Activated CD4-positive, alpha-beta T cell treated with anti-CD3 and anti-CD28 coated beads, Interleukin-2, amount 10 ng/mL, durations not matched to agents 7 days and 5 days (primary cell): ENCODE measurements around the gene SLC4A4. TPM values are rescaled to one million over a fixed set of nuclear protein-coding genes. Genes with fewer than 3 reads are reported as not detected.

ENCODE experiments used
- CTCF ChIA-PET: fragments of 350-600 bp; sonication (Branson Sonifier 250); formaldehyde crosslinking; loops from one replicate; lab custom pipeline; 2021; ENCODE audit warnings: antibody characterized with exemption; lab: Charles Lee
- POLR2A ChIA-PET: fragments of 350-600 bp; sonication (Branson Sonifier 250); formaldehyde crosslinking; loops from one replicate; lab custom pipeline; 2021; ENCODE audit warnings: antibody characterized with exemption; lab: Charles Lee
- DNase-seq: peaks from one replicate; pipeline ENCODE4 v3.0.0-alpha.2; 2020
- H3K27ac Mint-ChIP-seq: one replicate; pipeline ENCODE4 v1.8.0; 2021; ENCODE audit warnings: mild to moderate bottlenecking, moderate library complexity, mixed read lengths
- H3K27me3 Mint-ChIP-seq: one replicate; pipeline ENCODE4 v1.8.0; 2021; ENCODE audit warnings: mixed read lengths
- H3K36me3 Mint-ChIP-seq: one replicate; pipeline ENCODE4 v1.8.0; 2021; ENCODE audit warnings: low read depth, mixed read lengths
- H3K4me1 Mint-ChIP-seq: one replicate; pipeline ENCODE4 v1.8.0; 2021; ENCODE audit warnings: mixed read lengths
- H3K4me3 Mint-ChIP-seq: one replicate; pipeline ENCODE4 v1.8.0; 2021; ENCODE audit warnings: mild to moderate bottlenecking, moderate library complexity, mixed read lengths
- H3K9me3 Mint-ChIP-seq: one replicate; pipeline ENCODE4 v1.8.0; 2021; ENCODE audit warnings: mixed read lengths
- total RNA-seq, 2 experiments: library from RNA; stranded (reverse); gene quantifications; one replicate each; pipeline ENCODE4 v1.2.3, GENCODE V29; 2021

The SLC4A4 gene
- total RNA-seq, 2 experiments from 2014 or later: 1.3 to 1.5 TPM

DNA sequence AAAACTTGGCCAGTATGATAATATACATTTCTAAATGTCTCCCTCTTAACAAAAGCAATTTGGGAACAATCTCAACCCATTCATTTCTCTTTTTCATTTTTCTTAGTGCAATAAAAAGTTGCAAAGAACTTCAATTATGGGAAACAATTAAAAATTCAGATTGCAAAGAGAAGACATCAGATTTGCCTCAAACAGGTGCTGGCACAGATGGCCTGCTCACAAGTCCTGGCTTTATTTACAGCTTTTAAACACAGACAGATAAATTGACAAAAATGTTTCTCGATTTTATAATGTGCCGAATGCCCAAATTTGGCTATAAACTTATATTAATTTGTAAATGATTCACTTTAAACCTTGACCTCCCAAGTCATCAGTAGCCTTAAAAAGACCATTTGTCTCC lies 28.7 kb downstream of the SLC4A4 start:
- Mint-ChIP-seq H3K4me1 (no peaks in the 10 kb centered on the region), H3K9me3 (no peaks in the 10 kb centered on the region), H3K27me3 (no peaks in the 10 kb centered on the region), H3K4me3 (no peak overlapping the region), H3K36me3 (no peaks in the 10 kb centered on the region), H3K27ac (no peak overlapping the region)
- POLR2A ChIA-PET: no interaction called here
- CTCF ChIA-PET: interaction anchor here (0.6 to 1.0 kb wide), 3 partner anchors 13 to 539 kb away, joined by 3 read pairs; no protein-coding TSS in a partner anchor
- DNase-seq: no peak

DNA sequence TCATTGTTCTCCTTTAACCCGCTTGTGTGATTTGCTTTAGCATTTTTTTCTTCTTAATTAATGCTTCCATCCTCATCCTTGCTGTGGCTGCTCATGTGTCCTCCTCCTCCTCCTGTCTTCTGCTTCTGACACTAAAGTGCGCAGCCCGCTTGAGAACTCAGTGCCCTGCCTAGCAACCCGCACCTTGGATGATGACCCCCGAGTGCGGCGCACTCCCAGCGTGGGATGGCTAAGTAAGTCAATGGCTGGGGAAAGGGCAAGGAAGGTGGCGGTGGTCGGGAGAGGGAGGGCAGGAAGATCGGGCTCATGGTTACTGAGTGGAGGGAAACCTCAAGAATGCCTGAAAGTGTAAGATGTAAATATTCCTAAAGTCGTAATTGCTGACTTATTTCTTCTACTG lies 30.1 kb downstream of the SLC4A4 start:
- no peaks in the 10 kb centered on the region for H3K36me3 Mint-ChIP-seq
- H3K4me1 Mint-ChIP-seq: no peaks in the 10 kb centered on the region
- no peaks in the 10 kb centered on the region for H3K27me3 Mint-ChIP-seq
- no peak for DNase-seq
- POLR2A ChIA-PET: no interaction called here
- H3K27ac Mint-ChIP-seq: no peak overlapping the region
- CTCF ChIA-PET: no interaction called here
- no peaks in the 10 kb centered on the region for H3K9me3 Mint-ChIP-seq
- no peak overlapping the region for H3K4me3 Mint-ChIP-seq

DNA sequence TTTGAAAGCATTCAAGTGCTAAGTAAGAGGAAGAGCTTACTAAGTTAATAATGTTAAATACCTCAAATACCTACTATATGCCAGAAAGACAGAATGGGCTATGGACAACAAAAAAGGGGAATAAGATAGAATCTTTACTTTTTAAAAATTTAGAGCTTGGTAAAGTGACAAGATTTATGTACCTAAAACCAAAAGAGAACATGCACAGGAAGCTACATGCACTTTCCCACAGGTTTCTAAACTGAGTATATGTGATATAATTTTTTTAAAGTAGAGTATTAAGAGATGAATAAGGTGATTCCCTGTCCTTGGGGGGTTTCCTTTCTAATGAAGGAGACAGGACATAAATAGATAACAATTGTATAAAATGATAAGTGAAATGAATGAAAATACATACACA lies 30.7 kb downstream of the SLC4A4 start:
- no peak for DNase-seq
- CTCF ChIA-PET: no interaction called here
- Mint-ChIP-seq H3K4me3 (no peak overlapping the region), H3K4me1 (no peaks in the 10 kb centered on the region), H3K36me3 (no peaks in the 10 kb centered on the region), H3K27ac (no peak overlapping the region), H3K27me3 (no peaks in the 10 kb centered on the region), H3K9me3 (no peaks in the 10 kb centered on the region)
- POLR2A ChIA-PET: no interaction called here

DNA sequence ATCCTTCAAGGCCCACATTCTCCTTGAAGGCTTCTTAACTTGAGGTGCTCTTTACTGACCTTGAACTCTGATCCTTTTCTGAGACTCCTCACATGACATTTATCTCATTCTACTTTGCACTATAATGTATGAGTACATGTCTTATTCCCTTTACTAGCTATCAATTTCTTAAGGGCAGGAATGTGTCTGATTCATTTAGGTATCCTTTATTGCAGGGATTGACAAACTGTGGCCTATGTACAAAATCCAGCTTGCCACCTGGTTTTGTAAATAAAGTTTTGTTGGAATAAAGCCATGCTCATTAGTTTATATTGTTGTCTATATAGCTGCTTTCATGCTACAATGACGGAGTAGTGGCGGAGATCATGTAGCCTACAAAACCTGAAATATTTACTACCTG lies 36.7 kb downstream of the SLC4A4 start:
- H3K27me3 Mint-ChIP-seq: no peaks in the 10 kb centered on the region
- no peak for DNase-seq
- ChIA-PET CTCF (no interaction called here), POLR2A (no interaction called here)
- H3K4me3 Mint-ChIP-seq: no peak overlapping the region
- H3K36me3 Mint-ChIP-seq: no peaks in the 10 kb centered on the region
- no peak overlapping the region for H3K27ac Mint-ChIP-seq
- no peaks in the 10 kb centered on the region for H3K4me1 Mint-ChIP-seq
- H3K9me3 Mint-ChIP-seq: no peaks in the 10 kb centered on the region

DNA sequence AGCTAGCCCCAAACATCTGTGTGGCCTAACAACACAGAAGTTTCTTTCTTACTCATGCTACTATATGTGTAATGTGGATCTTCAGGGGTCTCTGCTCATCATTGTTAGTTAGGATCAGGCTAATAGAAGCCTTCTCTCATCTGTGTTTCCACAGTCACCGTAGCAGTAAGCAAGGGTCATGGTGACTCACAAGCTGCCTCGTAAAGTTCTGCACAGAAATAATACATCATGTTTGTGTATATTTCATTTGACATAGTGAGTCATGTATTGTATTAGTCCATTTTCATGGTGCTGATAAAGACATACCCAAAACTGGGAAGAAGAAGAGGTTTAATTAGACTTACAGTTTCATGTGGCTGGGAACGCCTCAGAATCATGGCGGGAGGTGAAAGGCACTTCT lies 38.7 kb downstream of the SLC4A4 start:
- no peaks in the 10 kb centered on the region for H3K27me3 Mint-ChIP-seq
- no peaks in the 10 kb centered on the region for H3K36me3 Mint-ChIP-seq
- no peaks in the 10 kb centered on the region for H3K4me1 Mint-ChIP-seq
- no peak overlapping the region for H3K27ac Mint-ChIP-seq
- no peaks in the 10 kb centered on the region for H3K9me3 Mint-ChIP-seq
- DNase-seq: no peak
- no peak overlapping the region for H3K4me3 Mint-ChIP-seq
- ChIA-PET POLR2A (no interaction called here), CTCF (no interaction called here)

DNA sequence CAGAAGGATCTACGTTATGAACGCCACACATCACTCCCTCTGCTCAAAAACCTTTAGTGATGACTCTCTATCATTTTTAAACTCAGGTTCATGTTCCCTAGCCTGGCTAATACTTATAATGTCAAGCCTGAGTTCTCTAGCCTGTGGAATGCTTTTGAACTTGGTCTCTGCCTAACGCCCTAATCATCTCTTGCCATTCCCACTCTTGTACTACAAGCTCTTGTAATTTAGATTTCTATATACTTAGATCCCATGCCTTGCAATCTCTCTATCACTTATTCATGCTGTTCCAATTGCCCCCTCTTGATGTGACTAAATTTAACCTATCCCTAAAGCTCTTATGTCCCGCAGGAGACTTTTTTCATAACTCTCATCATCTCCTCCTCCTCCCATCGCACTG lies 40.3 kb downstream of the SLC4A4 start:
- H3K4me3 Mint-ChIP-seq: no peak overlapping the region
- no peaks in the 10 kb centered on the region for H3K9me3 Mint-ChIP-seq
- no peak for DNase-seq
- H3K27ac Mint-ChIP-seq: no peak overlapping the region
- no peaks in the 10 kb centered on the region for H3K27me3 Mint-ChIP-seq
- POLR2A ChIA-PET: no interaction called here
- no peaks in the 10 kb centered on the region for H3K4me1 Mint-ChIP-seq
- CTCF ChIA-PET: no interaction called here
- H3K36me3 Mint-ChIP-seq: no peaks in the 10 kb centered on the region

DNA sequence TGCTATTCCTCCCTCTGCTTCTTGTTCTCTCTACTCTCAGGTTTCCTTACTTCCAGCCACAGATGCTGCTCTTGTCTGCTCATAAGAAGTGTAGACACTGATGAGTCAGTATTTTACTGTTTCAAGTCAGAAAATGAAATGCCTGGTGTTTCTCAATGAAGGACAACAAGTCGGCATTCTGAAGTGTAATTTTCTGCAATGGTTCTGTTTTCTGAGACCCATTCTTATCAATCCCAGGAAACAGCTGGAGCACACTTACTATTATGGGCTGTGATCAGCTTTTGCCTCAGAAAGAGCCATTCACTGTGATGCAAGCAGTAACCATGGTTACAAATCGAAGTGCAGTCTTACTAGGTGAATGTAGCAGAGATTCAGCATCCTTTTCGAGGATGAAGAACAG lies 42.0 kb downstream of the SLC4A4 start:
- Mint-ChIP-seq H3K4me3 (no peak overlapping the region), H3K27me3 (no peaks in the 10 kb centered on the region), H3K36me3 (no peaks in the 10 kb centered on the region), H3K9me3 (no peaks in the 10 kb centered on the region), H3K4me1 (no peaks in the 10 kb centered on the region), H3K27ac (no peak overlapping the region)
- POLR2A ChIA-PET: no interaction called here
- no peak for DNase-seq
- CTCF ChIA-PET: no interaction called here

DNA sequence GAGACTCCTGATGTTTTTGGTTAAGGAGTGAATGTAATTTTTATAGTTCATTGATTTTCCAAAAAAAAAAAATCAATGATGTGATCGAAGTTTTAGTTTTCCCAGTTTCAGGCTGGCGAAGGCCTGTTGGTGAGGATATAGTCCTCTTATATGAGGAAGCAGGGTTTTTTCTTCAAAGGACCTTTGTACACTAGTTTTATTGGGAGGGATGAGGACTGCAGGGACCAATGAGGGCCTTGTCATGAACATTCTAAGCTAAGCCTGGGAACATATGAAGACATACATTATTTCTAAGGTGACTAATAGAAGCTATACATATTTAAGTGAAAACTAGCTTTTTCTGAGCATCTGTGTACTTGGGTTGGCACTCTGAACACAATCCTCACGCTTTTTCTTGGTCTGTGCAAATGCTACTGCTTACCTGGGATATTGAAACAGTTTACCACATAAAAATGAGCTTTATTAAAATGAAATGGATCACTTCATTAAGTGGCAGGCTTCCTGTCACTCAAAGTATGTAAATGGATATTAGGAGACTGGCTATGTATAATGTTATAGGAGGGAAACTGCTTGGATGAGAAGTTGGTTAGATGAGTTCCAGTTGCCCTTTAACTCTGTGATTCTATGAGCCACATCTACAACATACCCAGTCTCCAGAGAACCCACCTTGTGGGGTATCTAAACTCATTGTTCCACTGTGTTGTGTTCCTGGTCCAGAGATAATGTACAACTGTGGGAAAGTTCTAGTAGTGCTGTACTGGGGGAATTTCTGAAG lies 43.5 kb downstream of the SLC4A4 start:
- ChIA-PET CTCF (interaction anchor here (1.1 kb wide), 1 partner anchor 15 kb away, joined by 3 read pairs; no protein-coding TSS in a partner anchor), POLR2A (no interaction called here)
- Mint-ChIP-seq H3K4me3 (no peak overlapping the region), H3K9me3 (no peaks in the 10 kb centered on the region), H3K4me1 (no peaks in the 10 kb centered on the region), H3K36me3 (no peaks in the 10 kb centered on the region), H3K27ac (no peak overlapping the region), H3K27me3 (no peaks in the 10 kb centered on the region)
- no peak for DNase-seq

DNA sequence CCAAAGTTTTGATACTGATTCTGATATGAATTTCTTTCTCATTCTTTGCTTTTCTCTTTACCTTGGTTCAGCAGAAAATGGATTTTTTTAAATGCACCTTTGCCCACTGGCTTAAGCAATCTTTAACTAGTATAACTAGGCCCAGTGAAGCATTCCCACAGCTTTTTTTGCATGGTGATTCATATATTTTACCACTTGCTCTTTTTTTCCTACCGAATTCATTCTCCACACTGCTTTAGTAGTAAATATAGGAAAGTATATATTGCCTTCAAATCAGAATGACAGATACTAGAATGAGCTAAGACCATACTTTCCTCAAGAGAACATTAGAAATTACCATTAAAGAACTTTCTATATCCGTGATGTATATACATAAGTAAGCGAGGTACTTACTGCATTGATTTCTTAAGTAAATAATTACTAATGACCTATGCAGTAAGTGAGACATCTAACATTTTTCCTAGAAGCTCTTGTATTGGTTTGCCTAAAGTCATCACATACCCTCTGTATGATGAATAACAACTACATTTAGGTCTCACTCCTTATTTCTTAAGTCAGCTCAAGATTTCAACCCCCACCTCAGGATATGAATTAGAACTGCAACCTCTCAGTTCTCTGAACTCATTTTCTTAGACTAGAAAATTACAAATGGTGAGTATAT lies 44.2 kb downstream of the SLC4A4 start:
- Mint-ChIP-seq H3K4me3 (no peak overlapping the region), H3K27me3 (no peaks in the 10 kb centered on the region), H3K4me1 (no peaks in the 10 kb centered on the region), H3K9me3 (no peaks in the 10 kb centered on the region), H3K36me3 (no peaks in the 10 kb centered on the region), H3K27ac (no peak overlapping the region)
- ChIA-PET CTCF (interaction anchor here (0.9 kb wide), 1 partner anchor 12 kb away, joined by 3 read pairs; no protein-coding TSS in a partner anchor), POLR2A (no interaction called here)
- DNase-seq: no peak

DNA sequence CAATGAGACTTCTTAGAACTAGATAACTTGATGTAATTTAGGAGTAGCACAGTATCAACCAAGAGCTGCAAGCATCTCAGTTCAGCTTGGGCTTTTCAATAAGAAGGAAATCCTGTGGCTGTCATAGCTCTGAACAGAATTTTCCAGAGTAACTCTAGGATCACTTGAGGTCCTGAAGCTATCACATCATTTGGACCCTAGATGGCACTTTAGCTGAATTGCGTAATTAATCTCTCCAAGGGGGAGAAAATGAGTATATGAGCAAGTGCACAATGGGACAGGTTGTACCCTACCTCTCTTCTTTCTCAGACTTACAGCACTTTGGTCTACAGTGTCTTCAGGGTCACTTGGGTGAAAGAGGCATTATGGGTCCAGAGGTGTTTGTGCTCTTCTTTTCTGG lies 45.2 kb downstream of the SLC4A4 start:
- H3K27me3 Mint-ChIP-seq: no peaks in the 10 kb centered on the region
- POLR2A ChIA-PET: no interaction called here
- CTCF ChIA-PET: interaction anchor here (0.9 kb wide), 1 partner anchor 13 kb away, joined by 3 read pairs; no protein-coding TSS in a partner anchor
- H3K4me1 Mint-ChIP-seq: no peaks in the 10 kb centered on the region
- no peaks in the 10 kb centered on the region for H3K36me3 Mint-ChIP-seq
- H3K4me3 Mint-ChIP-seq: no peak overlapping the region
- no peak overlapping the region for H3K27ac Mint-ChIP-seq
- H3K9me3 Mint-ChIP-seq: no peaks in the 10 kb centered on the region
- no peak for DNase-seq

DNA sequence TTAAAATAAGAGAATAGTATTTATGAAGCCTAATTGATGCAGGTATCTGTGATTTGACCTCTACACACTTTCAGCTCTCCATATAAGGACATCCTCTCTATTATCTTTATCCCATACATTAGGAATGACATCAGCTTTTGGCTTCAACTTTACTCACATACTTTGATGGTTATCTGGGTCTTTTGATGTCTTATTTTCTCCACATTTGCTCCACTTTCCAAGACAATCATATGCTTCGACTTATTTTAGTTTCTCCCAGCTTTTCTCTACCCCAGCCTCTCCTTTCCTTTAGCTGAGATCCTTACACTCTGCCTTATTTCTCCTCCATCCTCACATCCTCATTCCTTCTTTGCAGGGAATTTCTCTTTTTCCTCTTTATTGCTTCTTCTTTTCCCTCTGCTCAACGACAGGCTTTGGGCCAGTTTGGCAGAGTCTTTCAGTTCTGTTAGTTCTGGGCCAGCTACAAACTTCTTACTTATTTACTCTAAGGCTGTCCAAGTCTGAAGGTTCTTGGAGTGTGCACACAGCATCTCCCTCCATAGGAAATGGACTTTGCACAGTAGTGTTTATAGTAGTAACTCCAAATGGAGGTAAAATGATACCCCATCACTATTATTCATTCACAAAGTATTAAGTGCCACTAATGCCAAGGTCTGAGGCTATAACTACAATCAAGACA lies 50.5 kb downstream of the SLC4A4 start:
- POLR2A ChIA-PET: no interaction called here
- no peaks in the 10 kb centered on the region for H3K9me3 Mint-ChIP-seq

DNA sequence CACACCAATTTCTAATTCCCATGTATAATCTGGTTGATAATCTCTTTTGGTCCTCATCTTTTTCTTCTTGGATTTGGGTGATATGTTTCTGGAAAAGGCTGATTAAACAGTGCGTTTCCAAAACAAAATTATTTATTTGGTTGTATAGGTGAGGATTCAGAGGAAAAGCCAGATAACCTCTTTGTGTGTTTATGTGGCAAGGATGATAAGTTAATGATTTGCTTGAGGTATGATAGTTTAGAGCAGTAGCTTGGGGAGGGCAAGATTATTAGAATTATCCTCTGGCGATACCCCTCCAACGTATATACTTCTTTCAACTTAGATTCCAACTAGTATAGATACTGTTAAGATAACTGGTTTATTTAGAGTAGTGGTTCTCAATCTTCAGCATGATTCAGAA lies 53.3 kb downstream of the SLC4A4 start:
- Mint-ChIP-seq H3K4me3 (no peak overlapping the region), H3K9me3 (no peaks in the 10 kb centered on the region), H3K36me3 (no peaks in the 10 kb centered on the region), H3K27me3 (peaks cover 2% of the 10 kb centered on the region), H3K27ac (no peak overlapping the region), H3K4me1 (no peaks in the 10 kb centered on the region)
- no peak for DNase-seq
- ChIA-PET POLR2A (no interaction called here), CTCF (no interaction called here)

More for the DNA sequence above, 50.5 kb downstream of the SLC4A4 start:
- H3K4me3 Mint-ChIP-seq: no peak overlapping the region
- CTCF ChIA-PET: no interaction called here
- no peaks in the 10 kb centered on the region for H3K4me1 Mint-ChIP-seq
- H3K27me3 Mint-ChIP-seq: no peaks in the 10 kb centered on the region
- DNase-seq: no peak
- H3K36me3 Mint-ChIP-seq: no peaks in the 10 kb centered on the region
- H3K27ac Mint-ChIP-seq: no peak overlapping the region

DNA sequence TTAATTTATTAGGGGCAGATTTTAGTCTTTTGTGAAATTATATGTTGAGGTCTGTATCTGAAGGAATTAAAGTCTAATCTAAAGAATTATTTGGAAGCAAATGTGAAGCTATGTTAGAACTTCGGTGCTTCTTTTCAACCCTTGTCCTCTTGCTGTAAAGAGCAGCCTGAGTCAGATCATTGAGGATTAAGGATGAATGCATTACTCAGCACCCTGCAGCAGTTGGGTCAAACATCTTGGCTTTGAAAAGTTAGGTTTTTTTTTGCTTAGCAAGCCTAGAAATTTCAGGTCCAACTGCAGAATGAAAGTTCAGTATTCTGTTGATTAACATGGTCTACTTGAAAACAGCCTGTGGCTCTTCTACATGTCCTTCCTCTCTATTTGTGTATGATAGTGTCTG lies 57.6 kb downstream of the SLC4A4 start:
- no peaks in the 10 kb centered on the region for H3K9me3 Mint-ChIP-seq
- no peak overlapping the region for H3K27ac Mint-ChIP-seq
- no peaks in the 10 kb centered on the region for H3K4me1 Mint-ChIP-seq
- DNase-seq: no peak
- H3K36me3 Mint-ChIP-seq: no peaks in the 10 kb centered on the region
- no peak overlapping the region for H3K4me3 Mint-ChIP-seq
- CTCF ChIA-PET: no interaction called here
- peaks cover 6% of the 10 kb centered on the region for H3K27me3 Mint-ChIP-seq
- POLR2A ChIA-PET: no interaction called here
